ENCODE measurements around the gene PLEKHJ1. TPM values are rescaled to one million over a fixed set of nuclear protein-coding genes. Genes with fewer than 3 reads are reported as not detected.

The PLEKHJ1 gene
- total RNA-seq, 1 donor from 2014 or later, result 104 TPM

DNA sequence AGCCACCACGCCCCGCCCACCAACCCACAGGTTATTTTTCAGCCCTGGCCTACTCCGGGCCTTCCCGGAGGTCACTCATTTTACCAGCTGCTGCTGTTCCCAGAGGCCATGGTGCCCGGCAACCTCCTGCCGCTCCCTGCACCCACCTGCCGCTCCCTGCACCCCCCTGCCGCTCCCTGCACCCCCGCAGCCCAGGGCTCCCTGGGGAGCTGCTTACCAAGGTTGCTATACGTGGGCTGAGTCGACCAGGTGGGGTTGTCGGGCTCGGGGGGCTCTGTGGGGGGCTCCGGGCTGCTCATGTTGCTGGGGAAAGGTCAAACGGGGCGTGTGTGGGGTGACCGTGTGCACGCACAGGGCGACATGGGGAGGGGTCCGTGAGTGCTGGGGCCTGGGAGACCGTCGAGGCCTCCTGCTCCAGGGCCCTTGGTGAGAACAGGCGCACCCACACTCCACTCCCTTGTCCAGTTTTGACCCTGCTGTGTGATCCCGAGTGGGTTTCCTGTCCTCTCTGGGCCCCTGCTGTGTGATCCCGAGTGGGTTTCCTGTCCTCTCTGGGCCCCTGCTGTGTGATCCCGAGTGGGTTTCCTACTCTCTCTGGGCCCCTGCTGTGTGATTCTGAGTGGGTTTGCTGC is 44.6 kb upstream of the PLEKHJ1 start:
- peaks cover 17% of the 10 kb centered on the region for H3K27me3 ChIP-seq (ENCODE audit: control insufficient read depth, insufficient read depth, low read length)
- DNase-seq (ENCODE audit: low read depth), result no peak
- H3K4me3 ChIP-seq (ENCODE audit: low read depth, low read length), result no peak overlapping the region
- TF ChIP-seq, protein P1, sequence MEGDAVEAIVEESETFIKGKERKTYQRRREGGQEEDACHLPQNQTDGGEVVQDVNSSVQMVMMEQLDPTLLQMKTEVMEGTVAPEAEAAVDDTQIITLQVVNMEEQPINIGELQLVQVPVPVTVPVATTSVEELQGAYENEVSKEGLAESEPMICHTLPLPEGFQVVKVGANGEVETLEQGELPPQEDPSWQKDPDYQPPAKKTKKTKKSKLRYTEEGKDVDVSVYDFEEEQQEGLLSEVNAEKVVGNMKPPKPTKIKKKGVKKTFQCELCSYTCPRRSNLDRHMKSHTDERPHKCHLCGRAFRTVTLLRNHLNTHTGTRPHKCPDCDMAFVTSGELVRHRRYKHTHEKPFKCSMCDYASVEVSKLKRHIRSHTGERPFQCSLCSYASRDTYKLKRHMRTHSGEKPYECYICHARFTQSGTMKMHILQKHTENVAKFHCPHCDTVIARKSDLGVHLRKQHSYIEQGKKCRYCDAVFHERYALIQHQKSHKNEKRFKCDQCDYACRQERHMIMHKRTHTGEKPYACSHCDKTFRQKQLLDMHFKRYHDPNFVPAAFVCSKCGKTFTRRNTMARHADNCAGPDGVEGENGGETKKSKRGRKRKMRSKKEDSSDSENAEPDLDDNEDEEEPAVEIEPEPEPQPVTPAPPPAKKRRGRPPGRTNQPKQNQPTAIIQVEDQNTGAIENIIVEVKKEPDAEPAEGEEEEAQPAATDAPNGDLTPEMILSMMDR (IDR thresholded peaks at IDR 0.05; ENCODE audit: insufficient read depth, low read length, poor library complexity, severe bottlenecking), result no peak
- H3K36me3 ChIP-seq (ENCODE audit: control insufficient read depth, insufficient read depth, low read length), result no peaks in the 10 kb centered on the region

DNA sequence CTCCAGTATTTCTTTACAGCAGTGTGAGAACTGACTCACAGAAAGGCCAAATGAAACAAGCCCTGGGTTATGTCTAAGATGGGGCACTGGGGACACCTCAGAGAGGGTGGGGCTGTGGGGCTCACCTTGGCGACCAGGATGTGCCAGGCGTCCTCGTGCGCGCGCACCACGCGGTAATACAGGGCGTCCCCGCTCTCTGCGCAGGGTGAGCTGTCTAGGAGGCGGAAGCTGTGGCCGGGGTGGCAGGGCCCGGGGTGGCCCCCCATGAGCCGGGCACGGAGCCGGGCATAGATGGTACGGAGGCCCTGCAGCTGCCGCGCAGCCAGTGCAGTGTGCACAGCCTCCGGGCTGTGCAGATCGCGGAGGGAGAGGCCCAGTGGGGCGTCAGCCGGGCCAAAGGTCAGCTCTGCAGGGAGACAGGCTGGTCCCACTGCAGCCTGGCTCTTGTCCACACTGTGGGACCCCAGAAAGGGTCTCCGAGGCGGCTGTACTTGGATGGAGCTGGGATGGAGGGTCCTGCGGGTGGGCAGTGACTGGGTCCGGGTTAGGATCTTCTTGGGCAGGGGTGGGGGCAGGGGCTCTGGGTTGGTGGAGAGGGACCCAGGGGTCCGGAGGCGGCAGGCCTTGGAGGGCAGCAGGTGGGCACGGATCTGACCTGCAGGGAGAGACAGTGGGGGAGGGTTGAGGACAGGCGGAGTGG is 42.5 kb upstream of the PLEKHJ1 start:
- no peak overlapping the region for H3K4me3 ChIP-seq (ENCODE audit: low read depth, low read length)
- H3K27me3 ChIP-seq (ENCODE audit: control insufficient read depth, insufficient read depth, low read length), result peaks cover 15% of the 10 kb centered on the region
- TF ChIP-seq, protein P1 (IDR thresholded peaks at IDR 0.05; ENCODE audit: insufficient read depth, low read length, poor library complexity, severe bottlenecking), result no peak
- no peak for DNase-seq (ENCODE audit: low read depth)
- H3K36me3 ChIP-seq (ENCODE audit: control insufficient read depth, insufficient read depth, low read length), result peaks cover 2% of the 10 kb centered on the region

DNA sequence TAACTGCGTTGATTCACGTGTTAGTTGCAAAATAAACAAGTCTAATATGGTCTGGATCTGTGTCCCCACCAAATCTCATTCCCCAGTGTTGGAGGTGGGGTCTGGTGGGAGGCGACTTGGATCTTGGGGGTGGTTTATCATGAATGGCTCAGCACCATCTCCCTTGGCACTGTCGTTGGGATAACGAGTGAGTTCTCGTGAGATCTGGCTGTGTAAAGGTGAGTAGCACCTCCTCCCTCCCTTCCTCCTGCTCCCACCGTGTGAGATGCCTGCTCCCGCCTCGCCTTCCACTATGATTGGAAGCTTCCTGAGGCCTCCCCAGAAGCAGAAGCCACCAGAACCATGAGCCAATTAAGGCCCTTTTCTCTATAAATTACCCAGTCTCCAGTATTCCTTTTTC is 41.0 kb upstream of the PLEKHJ1 start:
- no peak overlapping the region for H3K4me3 ChIP-seq (ENCODE audit: low read depth, low read length)

DNA sequence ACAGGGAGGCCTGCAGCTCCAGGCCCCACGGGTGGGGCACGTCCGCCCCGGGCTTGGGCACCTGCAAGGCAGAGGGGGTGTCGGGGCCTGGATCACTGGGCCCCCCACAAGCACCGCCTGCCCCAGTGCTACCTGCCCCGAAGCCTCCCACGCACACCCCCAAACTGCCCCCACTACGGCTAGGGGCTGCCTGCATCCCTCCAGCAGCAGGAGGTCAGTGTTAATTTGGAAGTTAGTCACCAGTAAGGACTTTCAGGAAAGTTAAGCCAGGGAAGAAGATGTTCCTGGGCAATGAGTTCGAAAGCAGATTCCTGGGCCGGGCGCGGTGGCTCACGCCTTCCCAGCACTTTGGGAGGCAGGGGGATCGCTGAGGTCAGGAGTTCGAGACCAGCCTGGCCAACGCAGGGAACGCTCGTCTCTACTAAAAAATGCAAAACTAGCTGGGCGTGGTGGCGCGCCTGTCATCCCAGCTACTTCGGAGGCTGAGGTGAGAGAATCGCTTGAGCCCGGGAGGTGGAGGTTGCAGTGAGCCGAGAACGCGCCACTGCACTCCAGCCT is 40.4 kb upstream of the PLEKHJ1 start:
- Histone ChIP-seq H3K36me3 (ENCODE audit: control insufficient read depth, insufficient read depth, low read length) (peaks cover 2% of the 10 kb centered on the region), H3K27me3 (ENCODE audit: control insufficient read depth, insufficient read depth, low read length) (no peaks in the 10 kb centered on the region), H3K4me3 (ENCODE audit: low read depth, low read length) (no peak overlapping the region)
- DNase-seq (ENCODE audit: low read depth), result no peak
- TF ChIP-seq, protein P1 (IDR thresholded peaks at IDR 0.05; ENCODE audit: insufficient read depth, low read length, poor library complexity, severe bottlenecking), result no peak

More for the DNA sequence above, 41.0 kb upstream of the PLEKHJ1 start:
- H3K36me3 ChIP-seq (ENCODE audit: control insufficient read depth, insufficient read depth, low read length), result peaks cover 2% of the 10 kb centered on the region
- H3K27me3 ChIP-seq (ENCODE audit: control insufficient read depth, insufficient read depth, low read length), result peaks cover 6% of the 10 kb centered on the region
- TF ChIP-seq, protein P1 (IDR thresholded peaks at IDR 0.05; ENCODE audit: insufficient read depth, low read length, poor library complexity, severe bottlenecking), result no peak
- no peak for DNase-seq (ENCODE audit: low read depth)

GRCh38 chr19:2275588-2276428 is 39.7 kb upstream of the PLEKHJ1 start:
- Histone ChIP-seq H3K27me3 (ENCODE audit: control insufficient read depth, insufficient read depth, low read length) (no peaks in the 10 kb centered on the region), H3K36me3 (ENCODE audit: control insufficient read depth, insufficient read depth, low read length) (peaks cover 2% of the 10 kb centered on the region), H3K4me3 (ENCODE audit: low read depth, low read length) (no peak overlapping the region)
- DNase-seq (ENCODE audit: low read depth), result no peak
- TF ChIP-seq, protein P1 (IDR thresholded peaks at IDR 0.05; ENCODE audit: insufficient read depth, low read length, poor library complexity, severe bottlenecking), result no peak

Data from kidney epithelial cell (primary cell).